GM23248 (cell line): ENCODE results near the gene MANBA. TPM values are rescaled to one million over a fixed set of nuclear protein-coding genes. Genes with fewer than 3 reads are reported as not detected.

ENCODE experiments used
- DNase-seq: peaks from one replicate; pipeline ENCODE4 v3.0.0-alpha.2; 2015
- H2AFZ ChIP-seq: fragments of 200-600 bp; sonication (generic); 2 replicates; pipeline ENCODE4 v1.6.1; 2016; ENCODE audit warnings: antibody characterized with exemption
- H3F3A ChIP-seq: fragments of 200-600 bp; sonication (generic); 2 replicates; pipeline ENCODE4 v1.6.1; 2016; ENCODE audit warnings: mild to moderate bottlenecking, antibody characterized with exemption, mixed run types; ENCODE audit not compliant: insufficient read depth
- H3K27ac ChIP-seq: fragments of 200-600 bp; sonication (generic); 2 replicates; pipeline ENCODE4 v1.5.1; 2016; ENCODE audit warnings: mild to moderate bottlenecking
- H3K27me3 ChIP-seq: fragments of 200-600 bp; sonication (generic); replicated peaks from 2 replicates; pipeline ENCODE4 v1.6.1; 2016; ENCODE audit warnings: mild to moderate bottlenecking; ENCODE audit not compliant: insufficient read depth
- H3K36me3 ChIP-seq: fragments of 200-600 bp; sonication (generic); 2 replicates; pipeline ENCODE4 v1.6.1; 2016; ENCODE audit warnings: low read depth, mild to moderate bottlenecking
- H3K4me1 ChIP-seq: fragments of 200-600 bp; sonication (generic); 2 replicates; pipeline ENCODE4 v1.6.1; 2016; ENCODE audit warnings: mild to moderate bottlenecking; ENCODE audit not compliant: insufficient read depth
- H3K4me2 ChIP-seq: fragments of 200-600 bp; sonication (generic); one replicate; pipeline ENCODE4 v1.6.1; 2016; ENCODE audit warnings: mild to moderate bottlenecking; ENCODE audit not compliant: unreplicated experiment
- H3K4me3 ChIP-seq: fragments of 200-600 bp; sonication (generic); 2 replicates; pipeline ENCODE4 v1.5.1; 2016; ENCODE audit warnings: mild to moderate bottlenecking
- H3K79me2 ChIP-seq: fragments of 200-600 bp; sonication (generic); 2 replicates; pipeline ENCODE4 v1.6.1; 2016; ENCODE audit warnings: mild to moderate bottlenecking; ENCODE audit not compliant: insufficient read depth
- H3K9ac ChIP-seq: fragments of 200-600 bp; sonication (generic); 2 replicates; pipeline ENCODE4 v1.6.1; 2016; ENCODE audit warnings: mild to moderate bottlenecking
- H3K9me2 ChIP-seq: fragments of 200-600 bp; sonication (generic); 2 replicates; pipeline ENCODE4 v1.6.1; 2016; ENCODE audit warnings: mixed run types, mild to moderate bottlenecking, moderate library complexity; ENCODE audit not compliant: insufficient read depth
- H3K9me3 ChIP-seq: fragments of 200-600 bp; sonication (generic); one replicate; pipeline ENCODE4 v1.6.1; 2017; ENCODE audit warnings: low read depth
- H4K20me1 ChIP-seq: fragments of 200-600 bp; sonication (generic); 2 replicates; pipeline ENCODE4 v1.6.0; 2016; ENCODE audit not compliant: insufficient read depth
- EZH2 ChIP-seq: fragments of 200-600 bp; sonication (generic); IDR thresholded peaks from 2 replicates; pipeline ENCODE4 v1.6.1; 2018; ENCODE audit warnings: antibody characterized with exemption, mild to moderate bottlenecking; ENCODE audit not compliant: insufficient read depth, poor library complexity, severe bottlenecking
- EZH2phosphoT487 ChIP-seq: fragments of 200-600 bp; sonication (generic); IDR thresholded peaks from 2 replicates; pipeline ENCODE4 v1.6.1; 2018; ENCODE audit warnings: antibody characterized with exemption, moderate library complexity, mild to moderate bottlenecking, low read depth; ENCODE audit not compliant: insufficient read depth
- WGBS, 2 experiments: methylation state at CpG; one replicate each; pipeline ENCODE4 v1.1.6; 2015 to 2017; ENCODE audit warnings: low lambda C conversion rate in 2 of 2, low coverage in 1 of 2; ENCODE audit errors: missing lambda C conversion rate in 2 of 2; 5-methylcytosine and 5-hydroxymethylcytosine counted together
- in situ Hi-C: fragments of 300-500 bp; cut with MboI; formaldehyde crosslinking; loops from 2 replicates; pipeline ENCODE4 v1.15.0; 2020
- polyA plus RNA-seq: library from polyadenylated mRNA; unstranded; fragments of >200 nt; fragmentation: Nextera tagmentation; extraction: Ambion mirVana; gene quantifications from 2 replicates; pipeline ENCODE4 v1.2.1, GENCODE V29; 2016
- total RNA-seq: library from RNA; depleted of rRNA; stranded (reverse); fragments of >200 nt; shearing (Covaris generic); gene quantifications from 2 replicates; pipeline ENCODE4 v1.2.3, GENCODE V29; 2014

The MANBA gene
- total and polyA plus RNA-seq, 2 experiments from 2014 or later = 16.6 to 20.5 TPM

- Histone ChIP-seq H3K4me3 (no peak overlapping the region), H4K20me1 (no peaks in the 10 kb centered on the region), H3K4me2 (no peak overlapping the region), H3K9ac (no peak overlapping the region), H3K27ac (no peak overlapping the region), H3K27me3 (no peaks in the 10 kb centered on the region), H3F3A (no peaks in the 10 kb centered on the region), H3K4me1 (peaks cover 10% of the 10 kb centered on the region; the same call in 1 of the 2 replicates), H3K9me3 (no peaks in the 10 kb centered on the region), H2AFZ (no peak overlapping the region), H3K36me3 (peaks cover 56% of the 10 kb centered on the region), H3K9me2 (no peaks in the 10 kb centered on the region), H3K79me2 (no peaks in the 10 kb centered on the region)
- in situ Hi-C loops = no loop called here
- DNase-seq = no peak
- 97 to 98% methylated on average over 3 of the region's 3 CpGs for WGBS, 2 experiments
- TF ChIP-seq EZH2phosphoT487 (no peak), EZH2 (no peak)
Observed at GRCh38 chr4:102610476-102610875, 150.3 kb downstream of the MANBA start.

- Histone ChIP-seq H3K27ac (no peak overlapping the region), H3K79me2 (no peaks in the 10 kb centered on the region), H3F3A (no peaks in the 10 kb centered on the region), H2AFZ (no peak overlapping the region), H3K9me3 (no peaks in the 10 kb centered on the region), H3K27me3 (no peaks in the 10 kb centered on the region), H3K9ac (no peak overlapping the region), H3K4me1 (peaks cover 10% of the 10 kb centered on the region; the same call in 1 of the 2 replicates), H3K36me3 (peaks cover 59% of the 10 kb centered on the region), H4K20me1 (no peaks in the 10 kb centered on the region), H3K9me2 (no peaks in the 10 kb centered on the region), H3K4me3 (no peak overlapping the region), H3K4me2 (no peak overlapping the region)
- TF ChIP-seq EZH2 (no peak), EZH2phosphoT487 (no peak)
- DNase-seq = no peak
- in situ Hi-C loops = no loop called here
Observed at GRCh38 chr4:102610007-102610406, 150.8 kb downstream of the MANBA start.

- Histone ChIP-seq H3K27ac (0 out of 2 replicates have a peak overlapping the region, but pooled peaks have one; percentile 9), H3F3A (no peaks in the 10 kb centered on the region), H3K27me3 (no peaks in the 10 kb centered on the region), H3K4me2 (no peak overlapping the region), H3K79me2 (no peaks in the 10 kb centered on the region), H2AFZ (no peak overlapping the region), H3K9me3 (no peaks in the 10 kb centered on the region), H3K9ac (no peak overlapping the region), H3K36me3 (peaks cover 52% of the 10 kb centered on the region), H3K9me2 (no peaks in the 10 kb centered on the region), H3K4me3 (no peak overlapping the region), H4K20me1 (no peaks in the 10 kb centered on the region), H3K4me1 (peaks cover 10% of the 10 kb centered on the region; the same call in 1 of the 2 replicates)
- in situ Hi-C loops = no loop called here
- TF ChIP-seq EZH2 (no peak), EZH2phosphoT487 (no peak)
- DNase-seq = peak; percentile 60
- 3 to 4% methylated on average over 1 of the region's 1 CpG for WGBS, 2 experiments
Observed at GRCh38 chr4:102608190-102608589, 152.6 kb downstream of the MANBA start.

GRCh38 chr4:102606846-102607450 is 153.8 kb downstream of the MANBA start:
- 96 to 97% methylated on average over 7 of the region's 7 CpGs for WGBS, 2 experiments

GRCh38 chr4:102606261-102606660 is 154.5 kb downstream of the MANBA start:
- Histone ChIP-seq H3K4me1 (peaks cover 10% of the 10 kb centered on the region; the same call in 1 of the 2 replicates), H4K20me1 (no peaks in the 10 kb centered on the region), H3K27ac (no peak overlapping the region), H3K4me2 (no peak overlapping the region), H3K9me2 (no peaks in the 10 kb centered on the region), H3K79me2 (no peaks in the 10 kb centered on the region), H3K9me3 (no peaks in the 10 kb centered on the region), H3F3A (no peaks in the 10 kb centered on the region), H3K27me3 (no peaks in the 10 kb centered on the region), H3K4me3 (no peak overlapping the region), H3K9ac (no peak overlapping the region), H2AFZ (no peak overlapping the region), H3K36me3 (peaks cover 35% of the 10 kb centered on the region)
- DNase-seq = no peak
- WGBS, 2 experiments = 88 to 93% methylated on average over 3 of the region's 3 CpGs
- in situ Hi-C loops = no loop called here
- TF ChIP-seq EZH2phosphoT487 (no peak), EZH2 (no peak)

More at GRCh38 chr4:102606846-102607450, 153.8 kb downstream of the MANBA start:
- no peak overlapping the region for H2AFZ ChIP-seq
- peaks cover 39% of the 10 kb centered on the region for H3K36me3 ChIP-seq
- H3K9me3 ChIP-seq = no peaks in the 10 kb centered on the region
- H3K9ac ChIP-seq = no peak overlapping the region
- no peaks in the 10 kb centered on the region for H3K27me3 ChIP-seq
- H3F3A ChIP-seq = no peaks in the 10 kb centered on the region
- no peaks in the 10 kb centered on the region for H3K9me2 ChIP-seq
- in situ Hi-C loops = no loop called here
- TF ChIP-seq EZH2 = no peak
- TF ChIP-seq EZH2phosphoT487 = no peak
- no peak overlapping the region for H3K4me3 ChIP-seq
- no peaks in the 10 kb centered on the region for H4K20me1 ChIP-seq
- peaks cover 10% of the 10 kb centered on the region; the same call in 1 of the 2 replicates for H3K4me1 ChIP-seq
- no peak overlapping the region for H3K27ac ChIP-seq
- DNase-seq = no peak
- no peak overlapping the region for H3K4me2 ChIP-seq
- no peaks in the 10 kb centered on the region for H3K79me2 ChIP-seq
